ENCODE data around the gene GATA6.

DNA sequence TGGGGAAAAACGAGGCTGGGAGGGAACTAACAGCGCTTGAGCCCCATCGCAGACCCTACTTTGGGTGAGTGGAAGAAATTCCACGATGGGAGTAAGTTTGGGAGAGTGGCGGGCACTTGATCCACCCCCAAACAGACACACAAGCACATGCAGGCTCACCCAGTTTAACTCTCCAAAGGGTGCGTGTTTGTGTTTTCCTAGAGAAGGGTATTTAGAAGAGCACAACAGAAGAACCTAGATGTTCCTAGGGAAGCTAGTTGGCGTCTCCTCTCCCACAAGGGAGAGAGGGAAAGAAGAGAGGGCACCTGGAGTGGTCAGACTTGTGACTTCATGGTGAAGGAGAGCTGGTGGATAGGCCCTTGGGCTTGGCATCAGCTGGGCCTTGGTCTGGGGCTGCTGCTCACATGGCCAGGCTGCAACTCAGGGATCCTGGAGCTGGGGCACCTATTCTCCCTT, 3.2 kb downstream of the GATA6 start:
- TF ChIP-seq, protein P1, sequence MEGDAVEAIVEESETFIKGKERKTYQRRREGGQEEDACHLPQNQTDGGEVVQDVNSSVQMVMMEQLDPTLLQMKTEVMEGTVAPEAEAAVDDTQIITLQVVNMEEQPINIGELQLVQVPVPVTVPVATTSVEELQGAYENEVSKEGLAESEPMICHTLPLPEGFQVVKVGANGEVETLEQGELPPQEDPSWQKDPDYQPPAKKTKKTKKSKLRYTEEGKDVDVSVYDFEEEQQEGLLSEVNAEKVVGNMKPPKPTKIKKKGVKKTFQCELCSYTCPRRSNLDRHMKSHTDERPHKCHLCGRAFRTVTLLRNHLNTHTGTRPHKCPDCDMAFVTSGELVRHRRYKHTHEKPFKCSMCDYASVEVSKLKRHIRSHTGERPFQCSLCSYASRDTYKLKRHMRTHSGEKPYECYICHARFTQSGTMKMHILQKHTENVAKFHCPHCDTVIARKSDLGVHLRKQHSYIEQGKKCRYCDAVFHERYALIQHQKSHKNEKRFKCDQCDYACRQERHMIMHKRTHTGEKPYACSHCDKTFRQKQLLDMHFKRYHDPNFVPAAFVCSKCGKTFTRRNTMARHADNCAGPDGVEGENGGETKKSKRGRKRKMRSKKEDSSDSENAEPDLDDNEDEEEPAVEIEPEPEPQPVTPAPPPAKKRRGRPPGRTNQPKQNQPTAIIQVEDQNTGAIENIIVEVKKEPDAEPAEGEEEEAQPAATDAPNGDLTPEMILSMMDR (CRISPR knock-in tag; IDR thresholded peaks at IDR 0.05) = no peak
- TF ChIP-seq JUND (CRISPR knock-in tag; IDR thresholded peaks at IDR 0.05) (no peak), SMARCC2 (IDR thresholded peaks at IDR 0.05) (no peak), ZSCAN9 (CRISPR knock-in tag; IDR thresholded peaks at IDR 0.05; ENCODE audit: borderline replicate concordance) (no peak), ELF1 (CRISPR knock-in tag; IDR thresholded peaks at IDR 0.05) (no peak), EHMT2 (IDR thresholded peaks at IDR 0.05; ENCODE audit: borderline replicate concordance, low read depth, low read length) (no peak)
